Stimulated activated CD4-positive, alpha-beta T cell treated with anti-CD3 and anti-CD28 coated beads, Interleukin-2, amount 100 ng/mL, for 4 hours (primary cell): Measurements from ENCODE around the gene TMEM63A.
A peak's percentile ranks its signal among the peaks of the same experiment; 100 is the strongest.

Source experiments
- DNase-seq: peaks from one replicate; pipeline ENCODE4 v3.0.0-alpha.2; 2020; ENCODE audit warnings: low read depth

TMEM63A gene

GRCh38 chr1:225866981-225867380 lies 15.2 kb downstream of the TMEM63A start:
- DNase-seq: no peak

GRCh38 chr1:225866061-225866837 lies 15.9 kb downstream of the TMEM63A start:
- peak; percentile 74 for DNase-seq

GRCh38 chr1:225865514-225865913 lies 16.7 kb downstream of the TMEM63A start:
- no peak for DNase-seq

GRCh38 chr1:225863167-225863566 lies 19.0 kb downstream of the TMEM63A start:
- DNase-seq: no peak

GRCh38 chr1:225862581-225862950 lies 19.6 kb downstream of the TMEM63A start:
- DNase-seq: no peak

GRCh38 chr1:225861834-225862580 lies 20.2 kb downstream of the TMEM63A start:
- DNase-seq: no peak

GRCh38 chr1:225860876-225861441 lies 21.2 kb downstream of the TMEM63A start:
- DNase-seq: no peak

- no peak for DNase-seq
Measured at GRCh38 chr1:225860107-225860506, 22.1 kb downstream of the TMEM63A start.

GRCh38 chr1:225859151-225859550 lies 23.0 kb downstream of the TMEM63A start:
- no peak for DNase-seq

GRCh38 chr1:225857256-225857655 lies 24.9 kb downstream of the TMEM63A start:
- no peak for DNase-seq

- DNase-seq: no peak
Measured at GRCh38 chr1:225855503-225856300, 26.5 kb downstream of the TMEM63A start.

GRCh38 chr1:225853441-225853840 lies 28.7 kb downstream of the TMEM63A start:
- DNase-seq: no peak

GRCh38 chr1:225852413-225853124 lies 29.6 kb downstream of the TMEM63A start:
- DNase-seq: no peak

GRCh38 chr1:225851805-225852204 lies 30.4 kb downstream of the TMEM63A start:
- DNase-seq: no peak

GRCh38 chr1:225850370-225850769 lies 31.8 kb downstream of the TMEM63A start:
- no peak for DNase-seq

- no peak for DNase-seq
Measured at GRCh38 chr1:225849925-225850324, 32.3 kb downstream of the TMEM63A start.

GRCh38 chr1:225848030-225848955 lies 33.9 kb downstream of the TMEM63A start:
- DNase-seq: no peak

- DNase-seq: no peak
Measured at GRCh38 chr1:225847610-225848009, 34.6 kb downstream of the TMEM63A start.

GRCh38 chr1:225846331-225847310 lies 35.6 kb downstream of the TMEM63A start:
- no peak for DNase-seq
